RWPE1 (cell line): ENCODE results near the gene ADAMTS20.
"Not testable (repeated sequence)": the region's sequence is repeated elsewhere in the genome, so short reads cannot be mapped to it uniquely, and the experiment has no call there.

ENCODE experiments used
- CTCF ChIA-PET: fragments of 350-600 bp; sonication (Branson Sonifier 250); formaldehyde crosslinking; extraction: SDS; loops from one replicate; lab custom pipeline; 2021; lab: Yijun Ruan, JAX
- POLR2A ChIA-PET: fragments of 400-600 bp; formaldehyde crosslinking; extraction: SDS; loops from one replicate; lab custom pipeline; 2020; ENCODE audit warnings: antibody characterized with exemption; ENCODE audit not compliant: low non-redundant PET; lab: Yijun Ruan, JAX
- DNase-seq: peaks from one replicate; pipeline ENCODE4 v3.0.0; 2012; ENCODE audit warnings: low spot score
- H3K27ac ChIP-seq: fragments of 450-650 bp; 2 replicates; pipeline ENCODE4 v1.5.1; 2017
- TF ChIP-seq, protein P1 (sequence below): fragments of 450-650 bp; conservative IDR thresholded peaks from 2 replicates; pipeline ENCODE4 v1.5.1; 2017; ENCODE audit warnings: low read depth, mild to moderate bottlenecking

ADAMTS20 gene

DNA sequence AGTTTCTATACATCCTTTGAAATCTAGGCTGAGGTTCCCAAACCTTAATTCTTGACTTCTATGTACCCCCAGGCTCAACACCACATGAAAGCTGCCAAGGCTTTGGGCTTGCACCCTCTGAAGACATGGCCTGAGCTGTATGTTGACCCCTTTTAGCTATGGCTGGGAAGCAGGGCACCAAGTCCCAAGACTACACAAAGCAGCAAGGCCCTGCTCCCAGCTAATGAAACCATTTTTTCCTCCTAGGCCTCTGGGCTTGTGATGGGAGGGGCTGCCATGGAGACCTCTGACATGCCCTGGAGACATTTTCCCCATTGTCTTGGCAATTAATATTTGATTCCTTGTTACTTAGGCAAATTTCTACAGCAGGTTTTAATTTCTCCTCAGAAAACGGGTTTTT, 207.0 kb downstream of the ADAMTS20 start:
- TF ChIP-seq, protein P1, sequence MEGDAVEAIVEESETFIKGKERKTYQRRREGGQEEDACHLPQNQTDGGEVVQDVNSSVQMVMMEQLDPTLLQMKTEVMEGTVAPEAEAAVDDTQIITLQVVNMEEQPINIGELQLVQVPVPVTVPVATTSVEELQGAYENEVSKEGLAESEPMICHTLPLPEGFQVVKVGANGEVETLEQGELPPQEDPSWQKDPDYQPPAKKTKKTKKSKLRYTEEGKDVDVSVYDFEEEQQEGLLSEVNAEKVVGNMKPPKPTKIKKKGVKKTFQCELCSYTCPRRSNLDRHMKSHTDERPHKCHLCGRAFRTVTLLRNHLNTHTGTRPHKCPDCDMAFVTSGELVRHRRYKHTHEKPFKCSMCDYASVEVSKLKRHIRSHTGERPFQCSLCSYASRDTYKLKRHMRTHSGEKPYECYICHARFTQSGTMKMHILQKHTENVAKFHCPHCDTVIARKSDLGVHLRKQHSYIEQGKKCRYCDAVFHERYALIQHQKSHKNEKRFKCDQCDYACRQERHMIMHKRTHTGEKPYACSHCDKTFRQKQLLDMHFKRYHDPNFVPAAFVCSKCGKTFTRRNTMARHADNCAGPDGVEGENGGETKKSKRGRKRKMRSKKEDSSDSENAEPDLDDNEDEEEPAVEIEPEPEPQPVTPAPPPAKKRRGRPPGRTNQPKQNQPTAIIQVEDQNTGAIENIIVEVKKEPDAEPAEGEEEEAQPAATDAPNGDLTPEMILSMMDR, result no peak
- POLR2A ChIA-PET, result no interaction called here
- CTCF ChIA-PET, result interaction anchor here (0.6 kb wide), 1 partner anchor 8 kb away, joined by 3 read pairs; no protein-coding TSS in a partner anchor
- no peak overlapping the region for H3K27ac ChIP-seq
- DNase-seq, result no peak

DNA sequence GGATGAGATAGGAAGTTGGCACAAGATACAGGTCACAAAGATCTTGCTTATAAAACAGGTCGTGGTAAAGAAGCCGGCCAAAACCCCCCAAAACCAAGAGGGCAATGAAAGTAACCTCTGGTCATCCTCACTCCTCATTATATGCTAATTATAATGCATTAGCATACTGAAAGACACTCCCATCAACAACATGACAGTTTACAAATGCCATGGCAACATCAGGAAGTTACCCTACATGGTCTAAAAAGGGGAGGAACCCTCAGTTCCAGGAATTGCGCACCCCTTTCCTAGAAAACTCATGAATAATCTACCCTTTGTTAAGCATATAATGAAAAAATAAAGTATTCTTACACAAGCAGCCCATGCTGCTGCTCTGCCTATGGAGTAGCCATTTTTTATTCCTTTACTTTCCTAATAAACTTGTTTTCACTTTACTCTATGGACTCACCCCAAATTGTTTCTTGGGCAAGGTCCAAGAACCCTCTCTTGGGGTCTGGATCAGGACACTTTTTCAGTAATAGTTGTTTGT, 210.2 kb downstream of the ADAMTS20 start:
- H3K27ac ChIP-seq, CTCF ChIA-PET, POLR2A ChIA-PET, DNase-seq: not testable (repeated sequence)

DNA sequence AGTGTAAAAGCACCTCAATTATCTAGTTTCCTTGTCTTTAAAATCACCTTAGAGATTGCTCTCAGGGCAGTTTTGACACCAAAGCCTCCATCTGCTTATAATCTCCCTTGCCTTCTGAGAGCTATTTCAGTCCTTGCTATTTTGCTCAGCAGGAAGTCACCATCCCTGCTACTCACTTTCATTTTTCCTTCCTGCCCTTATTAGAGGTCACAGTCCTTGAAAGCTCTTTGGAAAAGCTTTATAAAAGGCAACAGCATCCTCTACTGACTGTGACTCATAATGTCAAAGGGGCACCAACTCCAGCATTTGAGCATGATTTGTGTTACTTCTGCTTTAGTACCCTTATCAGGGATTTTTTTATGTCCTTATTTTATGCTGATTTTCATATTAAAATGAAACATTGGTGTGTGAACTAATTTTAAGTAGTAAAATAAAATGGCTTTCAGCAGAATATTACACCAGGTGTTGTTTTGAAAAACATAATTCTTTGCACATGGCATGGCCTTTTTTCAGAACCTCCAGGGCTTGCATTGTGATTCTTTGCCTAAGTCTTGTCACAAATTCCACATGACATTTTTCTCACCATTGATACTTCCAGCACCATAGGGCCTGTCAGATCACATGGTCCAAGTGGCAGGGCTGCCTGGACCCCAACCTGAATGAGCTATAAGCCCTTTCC, 213.0 kb downstream of the ADAMTS20 start:
- DNase-seq, result peak; percentile 30
- ChIA-PET POLR2A (no interaction called here), CTCF (interaction anchor here (0.5 to 1.4 kb wide), 9 partner anchors 10 to 1547 kb away, joined by 3 to 7 read pairs (median 4); no protein-coding TSS in a partner anchor)
- TF ChIP-seq, protein P1, result peak; percentile 92
- H3K27ac ChIP-seq, result no peak overlapping the region

DNA sequence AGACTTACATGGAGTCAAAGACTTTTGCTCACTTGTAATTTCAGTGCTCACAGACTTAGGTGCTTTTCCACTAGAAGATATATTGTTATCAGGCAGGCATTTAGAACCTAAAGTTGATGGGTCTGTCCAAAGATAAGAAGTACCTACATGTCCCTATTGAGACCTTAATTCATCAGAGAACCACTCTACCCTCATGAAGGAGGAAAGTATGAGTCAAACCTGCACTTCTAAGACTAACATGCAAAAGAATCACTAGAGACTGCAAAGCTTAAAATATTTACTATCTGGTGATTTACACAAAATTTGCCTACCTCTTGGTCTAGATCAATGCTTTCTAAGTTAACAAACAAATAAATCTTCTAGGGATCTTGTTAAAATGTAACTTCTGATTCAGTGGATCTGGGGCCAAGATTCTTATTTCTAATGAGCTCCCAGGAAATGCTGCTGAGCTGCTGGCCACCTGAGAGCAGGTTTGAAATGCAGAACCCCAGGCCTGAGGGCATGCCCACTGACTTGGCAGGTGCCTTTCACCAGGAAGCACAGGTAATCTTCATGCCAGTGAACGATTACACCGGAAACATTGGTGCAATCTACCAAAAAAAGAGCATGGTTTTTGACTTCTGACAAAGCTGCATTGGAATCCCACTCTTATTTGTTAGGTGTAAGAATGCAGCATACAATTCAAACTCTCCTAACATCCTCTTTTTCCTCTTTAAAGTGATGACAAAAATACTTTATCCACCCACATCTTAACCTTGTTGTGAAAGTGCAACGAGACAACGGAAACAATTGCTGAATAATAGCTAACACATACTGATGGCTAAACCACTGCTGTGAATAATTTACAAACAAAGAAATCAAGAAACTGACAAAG, 214.2 kb downstream of the ADAMTS20 start:
- no peak for DNase-seq
- TF ChIP-seq, protein P1, result no peak
- ChIA-PET CTCF (interaction anchor here (0.5 to 1.0 kb wide), 4 partner anchors 11 to 1884 kb away, joined by 3 to 5 read pairs (median 4); no protein-coding TSS in a partner anchor), POLR2A (no interaction called here)
- no peak overlapping the region for H3K27ac ChIP-seq

DNA sequence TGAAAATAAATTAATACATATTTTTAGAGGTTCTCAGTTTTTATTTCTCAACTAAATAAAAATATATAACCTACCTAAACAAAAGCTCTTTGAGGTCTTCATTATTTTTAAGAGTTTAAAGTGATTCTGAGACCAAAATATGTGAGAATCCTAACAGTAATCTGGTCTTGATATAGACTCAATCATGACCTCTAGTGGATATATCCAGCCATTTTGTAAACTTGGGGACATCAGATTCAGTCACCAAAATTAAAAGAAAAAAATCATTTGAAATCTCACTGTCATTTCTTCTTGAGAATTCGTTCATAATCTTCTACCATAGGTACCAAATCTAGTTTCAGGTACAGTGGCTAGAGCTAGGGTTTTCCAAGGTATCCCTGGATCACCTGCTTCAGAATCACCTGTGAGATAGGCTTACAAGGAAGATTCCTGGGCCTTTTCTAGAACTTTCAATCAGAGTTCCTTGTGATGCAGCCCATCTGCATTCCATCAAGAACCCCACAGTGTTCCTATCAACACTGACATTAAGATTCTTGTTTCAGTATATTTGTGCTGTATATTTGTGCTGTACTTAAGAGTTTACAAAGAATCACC, 214.9 kb downstream of the ADAMTS20 start:
- CTCF ChIA-PET, result interaction anchor here (0.6 to 1.0 kb wide), 5 partner anchors 21 to 1755 kb away, joined by 3 to 9 read pairs (median 3); no protein-coding TSS in a partner anchor
- no peak overlapping the region for H3K27ac ChIP-seq

DNA sequence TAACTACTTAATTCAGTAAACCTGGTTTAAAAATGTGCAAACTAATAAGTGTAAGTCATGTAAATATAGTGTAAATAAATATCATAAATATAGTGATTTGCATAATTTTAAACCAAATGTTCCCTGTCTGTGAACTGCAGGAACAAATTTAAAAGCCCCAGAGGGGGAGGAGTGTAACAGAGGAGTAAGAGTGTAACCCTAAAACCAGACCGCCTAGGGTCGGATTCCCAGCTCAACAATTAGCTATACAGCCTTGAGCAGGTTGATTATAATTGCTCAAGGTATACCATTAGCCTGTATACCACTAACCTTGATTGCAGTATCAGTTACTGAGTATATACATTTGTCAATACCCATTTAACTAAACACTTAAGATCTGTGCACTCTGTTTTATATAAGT, 218.4 kb downstream of the ADAMTS20 start:
- no peak overlapping the region for H3K27ac ChIP-seq
- POLR2A ChIA-PET, result no interaction called here
- CTCF ChIA-PET, result interaction anchor here (0.6 kb wide), 1 partner anchor 69 kb away, joined by 3 read pairs; no protein-coding TSS in a partner anchor
- TF ChIP-seq, protein P1, result no peak
- no peak for DNase-seq

More for the DNA sequence above, 214.9 kb downstream of the ADAMTS20 start:
- peak; percentile 25 for DNase-seq
- POLR2A ChIA-PET, result no interaction called here
- TF ChIP-seq, protein P1, result peak; percentile 66
